BLaER1 treated with 17β-estradiol and CSF1 and Interleukin-3, amounts not matched to agents 10 nM and 100 nM (cell line): ENCODE results near the gene SORCS2.

ENCODE experiments used
- H3K27ac ChIP-seq, 11 experiments: shearing (Covaris generic); formaldehyde crosslinking; 2 replicates each; pipeline ENCODE4 v1.8.1; 2022
- H3K27me3 ChIP-seq, 11 experiments: shearing (Covaris generic); formaldehyde crosslinking; 2 replicates each; pipeline ENCODE4 v1.8.1; 2022
- H3K36me3 ChIP-seq, 11 experiments: shearing (Covaris generic); formaldehyde crosslinking; 2 replicates each; pipeline ENCODE4 v1.8.1; 2022
- H3K4me1 ChIP-seq, 10 experiments: shearing (Covaris generic); formaldehyde crosslinking; 2 replicates each; pipeline ENCODE4 v1.8.1; 2022
- H3K4me2 ChIP-seq, 11 experiments: shearing (Covaris generic); formaldehyde crosslinking; 2 replicates each; pipeline ENCODE4 v1.8.1; 2022
- H3K4me3 ChIP-seq, 10 experiments: shearing (Covaris generic); formaldehyde crosslinking; 2 replicates each; pipeline ENCODE4 v1.8.1; 2022
- H3K9ac ChIP-seq, 11 experiments: shearing (Covaris generic); formaldehyde crosslinking; 2 replicates each; pipeline ENCODE4 v1.8.1; 2022
- H3K9me3 ChIP-seq, 11 experiments: shearing (Covaris generic); formaldehyde crosslinking; replicated peaks in 1 of 11; 2 replicates each; pipeline ENCODE4 v1.8.1; 2022
- H4K20me1 ChIP-seq, 11 experiments: shearing (Covaris generic); formaldehyde crosslinking; 2 replicates each; pipeline ENCODE4 v1.8.1; 2022
- Cebpa-rat ChIP-seq, 11 experiments: shearing (Covaris generic); IDR thresholded peaks; 2 replicates each; pipeline ENCODE4 v1.8.1; 2022

SORCS2 gene

GRCh38 chr4:7481227-7481626 lies 288.9 kb downstream of the SORCS2 start:
- Histone ChIP-seq H3K27me3 (no peaks in the 10 kb centered on the region), H3K4me2 (no peak overlapping the region), H4K20me1 (peaks cover 0 to 2% (median 0%) of the 10 kb centered on the region in 11 experiments; a peak in 1 of 22 replicates), H3K9me3 (peaks cover 11 to 25% (median 17%) of the 10 kb centered on the region in 11 experiments; a peak in 21 of 22 replicates), H3K36me3 (peaks cover 0 to 5% (median 0%) of the 10 kb centered on the region in 11 experiments; a peak in 2 of 22 replicates), H3K9ac (no peak overlapping the region), H3K4me1 (peaks cover 0 to 45% (median 27%) of the 10 kb centered on the region in 10 experiments; a peak in 14 of 20 replicates), H3K4me3 (no peak overlapping the region), H3K27ac (no peak overlapping the region)
- no peak for TF ChIP-seq Cebpa-rat (IDR thresholded peaks at IDR 0.05)

- Histone ChIP-seq H3K9me3 (peaks cover 11 to 25% (median 17%) of the 10 kb centered on the region in 11 experiments; a peak in 21 of 22 replicates), H3K4me2 (peak overlapping the region in 8 of 11 experiments; percentile 7 to 69 (median 54); a peak in 14 of 22 replicates), H3K4me1 (peaks cover 0 to 56% (median 32%) of the 10 kb centered on the region in 10 experiments; a peak in 14 of 20 replicates), H3K4me3 (no peak overlapping the region), H3K27ac (0 out of 22 replicates have a peak overlapping the region, but pooled peaks of 1 of the 11 experiments have one; percentile 6), H3K36me3 (peaks cover 0 to 5% (median 0%) of the 10 kb centered on the region in 11 experiments; a peak in 2 of 22 replicates), H4K20me1 (peaks cover 0 to 3% (median 0%) of the 10 kb centered on the region in 11 experiments; a peak in 2 of 22 replicates), H3K27me3 (0 out of 22 replicates have a peak, but pooled peaks cover 0 to 2% (median 0%) of the 10 kb centered on the region in 11 experiments), H3K9ac (peak overlapping the region in 2 of 11 experiments; percentile 14 to 15; a peak in 2 of 22 replicates)
- no peak for TF ChIP-seq Cebpa-rat (IDR thresholded peaks at IDR 0.05)
Observed at GRCh38 chr4:7485096-7485495, 292.8 kb downstream of the SORCS2 start.

GRCh38 chr4:7486101-7486500 lies 293.8 kb downstream of the SORCS2 start:
- Histone ChIP-seq H3K27me3 (0 out of 22 replicates have a peak, but pooled peaks cover 0 to 4% (median 0%) of the 10 kb centered on the region in 11 experiments), H3K36me3 (peaks cover 0 to 5% (median 0%) of the 10 kb centered on the region in 11 experiments; a peak in 2 of 22 replicates), H3K9ac (0 out of 22 replicates have a peak overlapping the region, but pooled peaks of 1 of the 11 experiments have one; percentile 14), H3K4me1 (peaks cover 0 to 66% (median 42%) of the 10 kb centered on the region in 10 experiments; a peak in 15 of 20 replicates), H3K9me3 (peaks cover 7 to 17% (median 15%) of the 10 kb centered on the region in 11 experiments; a peak in 21 of 22 replicates), H3K4me2 (peak overlapping the region in 6 of 11 experiments; percentile 48 to 69 (median 62); a peak in 7 of 22 replicates), H4K20me1 (peaks cover 0 to 3% (median 0%) of the 10 kb centered on the region in 11 experiments; a peak in 3 of 22 replicates), H3K27ac (no peak overlapping the region), H3K4me3 (no peak overlapping the region)
- no peak for TF ChIP-seq Cebpa-rat (IDR thresholded peaks at IDR 0.05)

GRCh38 chr4:7487502-7487901 lies 295.2 kb downstream of the SORCS2 start:
- no peaks in the 10 kb centered on the region for H3K36me3 ChIP-seq
- H3K4me1 ChIP-seq: peaks cover 0 to 73% (median 46%) of the 10 kb centered on the region in 10 experiments; a peak in 15 of 20 replicates
- no peak overlapping the region for H3K27ac ChIP-seq
- peak overlapping the region in 7 of 11 experiments; percentile 16 to 59 (median 31); a peak in 10 of 22 replicates for H3K4me2 ChIP-seq
- peaks cover 4 to 15% (median 10%) of the 10 kb centered on the region in 11 experiments; a peak in 17 of 22 replicates for H3K9me3 ChIP-seq
- H4K20me1 ChIP-seq: peaks cover 0 to 3% (median 0%) of the 10 kb centered on the region in 11 experiments; a peak in 3 of 22 replicates
- 0 out of 22 replicates have a peak, but pooled peaks cover 0 to 4% (median 0%) of the 10 kb centered on the region in 11 experiments for H3K27me3 ChIP-seq
- no peak overlapping the region for H3K9ac ChIP-seq
- no peak for TF ChIP-seq Cebpa-rat (IDR thresholded peaks at IDR 0.05)
- H3K4me3 ChIP-seq: no peak overlapping the region

GRCh38 chr4:7487998-7488671 lies 295.8 kb downstream of the SORCS2 start:
- Histone ChIP-seq H3K36me3 (no peaks in the 10 kb centered on the region), H3K27me3 (0 out of 22 replicates have a peak, but pooled peaks cover 0 to 4% (median 0%) of the 10 kb centered on the region in 11 experiments), H3K9me3 (peaks cover 0 to 15% (median 5%) of the 10 kb centered on the region in 11 experiments; a peak in 8 of 22 replicates), H3K4me3 (no peak overlapping the region), H3K4me2 (peak overlapping the region in 4 of 11 experiments; percentile 28 to 73 (median 55); a peak in 5 of 22 replicates), H4K20me1 (peaks cover 0 to 3% (median 0%) of the 10 kb centered on the region in 11 experiments; a peak in 3 of 22 replicates), H3K27ac (no peak overlapping the region), H3K9ac (no peak overlapping the region), H3K4me1 (peaks cover 0 to 80% (median 47%) of the 10 kb centered on the region in 10 experiments; a peak in 15 of 20 replicates)
- TF ChIP-seq Cebpa-rat (IDR thresholded peaks at IDR 0.05): no peak

- Histone ChIP-seq H3K4me3 (no peak overlapping the region), H3K4me2 (peak overlapping the region in 1 of 11 experiments; percentile 72; a peak in 3 of 22 replicates), H3K27me3 (0 out of 22 replicates have a peak, but pooled peaks cover 0 to 4% (median 0%) of the 10 kb centered on the region in 11 experiments), H3K27ac (no peak overlapping the region), H3K4me1 (peaks cover 0 to 95% (median 52%) of the 10 kb centered on the region in 10 experiments; a peak in 15 of 20 replicates), H3K9ac (no peak overlapping the region), H3K36me3 (no peaks in the 10 kb centered on the region), H3K9me3 (peaks cover 0 to 16% (median 5%) of the 10 kb centered on the region in 11 experiments; a peak in 7 of 22 replicates), H4K20me1 (no peaks in the 10 kb centered on the region; a peak in 2 of 22 replicates)
- TF ChIP-seq Cebpa-rat (IDR thresholded peaks at IDR 0.05): no peak
Observed at GRCh38 chr4:7491915-7492314, 299.6 kb downstream of the SORCS2 start.

GRCh38 chr4:7498446-7499200 lies 306.3 kb downstream of the SORCS2 start:
- no peak overlapping the region for H3K4me3 ChIP-seq
- H4K20me1 ChIP-seq: peaks cover 0 to 46% (median 5%) of the 10 kb centered on the region in 11 experiments; a peak in 9 of 22 replicates
- peaks cover 0 to 43% (median 0%) of the 10 kb centered on the region in 11 experiments; a peak in 7 of 22 replicates for H3K27me3 ChIP-seq
- peak overlapping the region in 10 of 11 experiments; percentile 19 to 99 (median 89); a peak in 20 of 22 replicates for H3K4me2 ChIP-seq
- H3K9me3 ChIP-seq: no peaks in the 10 kb centered on the region
- peaks cover 37 to 100% (median 85%) of the 10 kb centered on the region in 10 experiments for H3K4me1 ChIP-seq
- no peak for TF ChIP-seq Cebpa-rat (IDR thresholded peaks at IDR 0.05)
- H3K27ac ChIP-seq: no peak overlapping the region; a peak in 1 of 22 replicates
- 0 out of 22 replicates have a peak overlapping the region, but pooled peaks of 2 of the 11 experiments have one; percentile 10 to 33 for H3K9ac ChIP-seq
- no peaks in the 10 kb centered on the region for H3K36me3 ChIP-seq

- Histone ChIP-seq H3K36me3 (no peaks in the 10 kb centered on the region), H3K27ac (peak overlapping the region in 8 of 11 experiments; percentile 26 to 77 (median 65); a peak in 13 of 22 replicates)
Observed at GRCh38 chr4:7499661-7500060, 307.3 kb downstream of the SORCS2 start.

More at GRCh38 chr4:7499661-7500060, 307.3 kb downstream of the SORCS2 start:
- peak overlapping the region in 8 of 11 experiments; percentile 6 to 72 (median 59); a peak in 13 of 22 replicates for H3K9ac ChIP-seq
- peaks cover 0 to 54% (median 5%) of the 10 kb centered on the region in 11 experiments; a peak in 9 of 22 replicates for H4K20me1 ChIP-seq
- peaks cover 0 to 53% (median 0%) of the 10 kb centered on the region in 11 experiments; a peak in 7 of 22 replicates for H3K27me3 ChIP-seq
- no peak for TF ChIP-seq Cebpa-rat (IDR thresholded peaks at IDR 0.05)
- peaks cover 40 to 100% (median 95%) of the 10 kb centered on the region in 10 experiments for H3K4me1 ChIP-seq
- peak overlapping the region; percentile 72 to 99 (median 88) for H3K4me2 ChIP-seq
- no peaks in the 10 kb centered on the region for H3K9me3 ChIP-seq
- H3K4me3 ChIP-seq: peak overlapping the region in 1 of 10 experiments; percentile 18; a peak in 1 of 20 replicates
